Thyroid gland (tissue), 4 donors: Measurements from ENCODE around the gene LHX4. TPM values are rescaled to one million over a fixed set of nuclear protein-coding genes. Genes with fewer than 3 reads are reported as not detected.

Experiments used
- DNase-seq, 2 donors: peaks; one replicate each; pipeline ENCODE4 v3.0.0-alpha.2; 2019
- H3K27ac ChIP-seq, 3 donors: fragments of 200-600 bp; sonication (generic); 1 replicate in 2 of 3; 2 replicates in 1 of 3; pipeline ENCODE4 v1.5.1; 2016 to 2019; ENCODE audit warnings: mild to moderate bottlenecking in 1 of 3, moderate library complexity in 1 of 3
- H3K27me3 ChIP-seq: fragments of 200-600 bp; sonication (generic); one replicate; pipeline ENCODE4 v1.5.1; 2019
- H3K36me3 ChIP-seq, 2 donors: fragments of 200-600 bp; sonication (generic); one replicate each; pipeline ENCODE4 v1.5.1; 2016 to 2019
- H3K4me1 ChIP-seq, 2 donors: fragments of 200-600 bp; sonication (generic); one replicate each; pipeline ENCODE4 v1.5.1; 2017 to 2019
- H3K4me3 ChIP-seq, 3 donors: fragments of 200-600 bp; sonication (generic); replicated peaks in 1 of 3; 1 replicate in 2 of 3; 2 replicates in 1 of 3; pipeline ENCODE4 v1.5.1; 2016; ENCODE audit warnings: mild to moderate bottlenecking in 1 of 3
- H3K9me3 ChIP-seq: fragments of 200-600 bp; sonication (generic); one replicate; pipeline ENCODE4 v1.5.1; 2017
- CTCF ChIP-seq, 6 experiments: fragments of 200-600 bp in 3 of 6; fragments of 450-650 bp in 3 of 6; sonication (generic) in 3 of 6; IDR thresholded peaks; one replicate each; pipeline ENCODE4 v1.5.1; 2016 to 2019; ENCODE audit warnings: antibody characterized with exemption in 6 of 6, mild to moderate bottlenecking in 2 of 6, inconsistent platforms in 1 of 6, moderate library complexity in 1 of 6
- POLR2A ChIP-seq, 2 donors: fragments of 450-650 bp; IDR thresholded peaks; one replicate each; pipeline ENCODE4 v1.6.1; 2017; ENCODE audit warnings: antibody characterized with exemption in 2 of 2, mild to moderate bottlenecking in 2 of 2, moderate library complexity in 1 of 2
- WGBS, 2 donors: methylation state at CpG; one replicate each; pipeline ENCODE4 v1.1.5; 2017; 5-methylcytosine and 5-hydroxymethylcytosine counted together
- intact Hi-C: fragments of 100-400 bp; cut with DNase I; formaldehyde crosslinking; loops from one replicate; pipeline ENCODE4 v1.15.1; 2023
- total RNA-seq, 4 donors: library from RNA; depleted of rRNA; stranded (reverse); fragments of >200 nt; gene quantifications; one replicate each; pipeline ENCODE4 v1.2.3, GENCODE V29; 2016

LHX4 gene
- total RNA-seq, 4 donors from 2014 or later: not detected

DNA sequence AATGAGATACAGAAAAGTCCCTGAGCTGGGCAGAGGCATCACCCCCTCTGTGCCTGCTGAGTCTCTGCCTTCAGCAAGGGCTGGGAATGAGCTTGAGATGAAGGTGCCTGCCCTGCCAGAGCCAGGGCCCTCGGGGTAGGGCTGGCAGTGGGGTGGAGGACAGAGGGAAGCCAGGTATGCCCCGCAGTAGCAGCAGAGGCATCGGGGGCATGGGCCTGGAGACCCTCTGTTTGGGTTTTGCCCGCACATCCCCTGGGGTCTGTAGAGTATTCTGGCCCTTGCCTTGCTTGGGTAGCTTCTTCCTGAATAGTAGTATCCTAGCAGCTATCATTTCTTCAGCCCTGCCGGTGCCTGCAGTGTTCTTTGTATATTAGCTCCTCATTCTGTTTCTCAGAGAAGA lies 42.4 kb upstream of the LHX4 start:
- H3K4me3 ChIP-seq: no peak overlapping the region
- intact Hi-C loops: no loop called here
- WGBS, 2 donors: 88 to 91% methylated on average over 2 to 5 of the region's 5 CpGs
- H3K36me3 ChIP-seq: peaks cover 5 to 6% of the 10 kb centered on the region in 2 donors
- no peaks in the 10 kb centered on the region for H3K9me3 ChIP-seq
- no peak for DNase-seq
- H3K4me1 ChIP-seq: no peaks in the 10 kb centered on the region
- no peaks in the 10 kb centered on the region for H3K27me3 ChIP-seq
- no peak overlapping the region for H3K27ac ChIP-seq
- no peak for TF ChIP-seq CTCF (IDR thresholded peaks at IDR 0.05)
- TF ChIP-seq POLR2A (IDR thresholded peaks at IDR 0.05): no peak

GRCh38 chr1:180188091-180188506 lies 42.0 kb upstream of the LHX4 start:
- intact Hi-C loops: no loop called here
- Histone ChIP-seq H3K36me3 (peaks cover 5 to 6% of the 10 kb centered on the region in 2 donors), H3K4me1 (no peaks in the 10 kb centered on the region), H3K4me3 (no peak overlapping the region), H3K9me3 (no peaks in the 10 kb centered on the region), H3K27me3 (no peaks in the 10 kb centered on the region), H3K27ac (no peak overlapping the region)
- peak in 5 of 6 experiments; percentile 12 to 68 (median 61) for TF ChIP-seq CTCF (IDR thresholded peaks at IDR 0.05)
- no peak for TF ChIP-seq POLR2A (IDR thresholded peaks at IDR 0.05)
- WGBS, 2 donors: 31 to 54% methylated on average over 3 to 5 of the region's 8 CpGs
- DNase-seq: peak; percentile 57 to 68

DNA sequence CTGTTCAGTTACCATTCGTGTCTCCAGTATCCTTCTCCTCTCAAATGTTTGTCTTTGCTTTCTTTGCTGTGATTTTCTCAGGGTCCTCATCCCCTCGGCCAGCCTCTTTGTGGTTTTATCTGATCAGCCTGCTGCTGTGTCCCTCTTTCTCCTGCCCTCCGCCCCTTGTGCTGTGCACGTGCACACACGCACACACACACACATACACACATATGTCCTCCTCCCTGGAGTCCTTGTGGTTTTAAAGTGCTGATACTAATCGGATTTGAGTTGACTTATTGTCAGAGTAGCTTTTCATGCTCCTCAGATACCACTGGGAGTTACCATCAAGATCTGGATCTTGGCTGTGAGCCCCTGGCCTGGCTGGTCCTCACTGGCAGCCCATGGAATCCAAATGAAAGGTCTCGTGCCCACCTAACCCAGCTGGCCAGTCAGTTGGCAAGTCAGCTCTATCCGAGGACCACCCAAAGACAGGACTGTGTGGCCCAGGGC lies 41.3 kb upstream of the LHX4 start:
- WGBS, 2 donors: 82 to 91% methylated on average over 8 of the region's 8 CpGs
- intact Hi-C loops: no loop called here

GRCh38 chr1:180190091-180190490 lies 40.0 kb upstream of the LHX4 start:
- 83 to 91% methylated on average over 5 of the region's 5 CpGs for WGBS, 2 donors
- no peaks in the 10 kb centered on the region for H3K9me3 ChIP-seq
- H3K36me3 ChIP-seq: peaks cover 5 to 6% of the 10 kb centered on the region in 2 donors
- H3K27ac ChIP-seq: no peak overlapping the region
- DNase-seq: no peak
- no peaks in the 10 kb centered on the region for H3K27me3 ChIP-seq
- H3K4me1 ChIP-seq: no peaks in the 10 kb centered on the region
- no peak overlapping the region for H3K4me3 ChIP-seq
- TF ChIP-seq POLR2A (IDR thresholded peaks at IDR 0.05) (no peak), CTCF (IDR thresholded peaks at IDR 0.05) (no peak)
- intact Hi-C loops: no loop called here

More for the DNA sequence above, 41.3 kb upstream of the LHX4 start:
- Histone ChIP-seq H3K9me3 (no peaks in the 10 kb centered on the region), H3K27me3 (no peaks in the 10 kb centered on the region), H3K4me1 (no peaks in the 10 kb centered on the region), H3K4me3 (no peak overlapping the region), H3K36me3 (peaks cover 5 to 6% of the 10 kb centered on the region in 2 donors), H3K27ac (no peak overlapping the region)
- TF ChIP-seq CTCF (IDR thresholded peaks at IDR 0.05) (no peak), POLR2A (IDR thresholded peaks at IDR 0.05) (no peak)
- no peak for DNase-seq

- no peak overlapping the region for H3K27ac ChIP-seq
- 87 to 94% methylated on average over 7 of the region's 7 CpGs for WGBS, 2 donors
- no peak overlapping the region for H3K4me3 ChIP-seq
- H3K36me3 ChIP-seq: peaks cover 5 to 6% of the 10 kb centered on the region in 2 donors
- no peaks in the 10 kb centered on the region for H3K4me1 ChIP-seq
- no peak for DNase-seq
- H3K27me3 ChIP-seq: no peaks in the 10 kb centered on the region
- TF ChIP-seq POLR2A (IDR thresholded peaks at IDR 0.05) (no peak), CTCF (IDR thresholded peaks at IDR 0.05) (no peak)
- intact Hi-C loops: no loop called here
- H3K9me3 ChIP-seq: no peaks in the 10 kb centered on the region
These were observed 37.9 kb upstream of the LHX4 start for GRCh38 chr1:180192172-180192571.
